Measurements from ENCODE around the gene MPO. TPM values are rescaled to one million over a fixed set of nuclear protein-coding genes. Genes with fewer than 3 reads are reported as not detected.

MPO gene
- total and polyA plus RNA-seq, 10 of the 15 experiments (the other 5 are each of a cell fraction or from before 2014, with no cell fraction given) = 0.06 to 0.49 (median 0.14) TPM

DNA sequence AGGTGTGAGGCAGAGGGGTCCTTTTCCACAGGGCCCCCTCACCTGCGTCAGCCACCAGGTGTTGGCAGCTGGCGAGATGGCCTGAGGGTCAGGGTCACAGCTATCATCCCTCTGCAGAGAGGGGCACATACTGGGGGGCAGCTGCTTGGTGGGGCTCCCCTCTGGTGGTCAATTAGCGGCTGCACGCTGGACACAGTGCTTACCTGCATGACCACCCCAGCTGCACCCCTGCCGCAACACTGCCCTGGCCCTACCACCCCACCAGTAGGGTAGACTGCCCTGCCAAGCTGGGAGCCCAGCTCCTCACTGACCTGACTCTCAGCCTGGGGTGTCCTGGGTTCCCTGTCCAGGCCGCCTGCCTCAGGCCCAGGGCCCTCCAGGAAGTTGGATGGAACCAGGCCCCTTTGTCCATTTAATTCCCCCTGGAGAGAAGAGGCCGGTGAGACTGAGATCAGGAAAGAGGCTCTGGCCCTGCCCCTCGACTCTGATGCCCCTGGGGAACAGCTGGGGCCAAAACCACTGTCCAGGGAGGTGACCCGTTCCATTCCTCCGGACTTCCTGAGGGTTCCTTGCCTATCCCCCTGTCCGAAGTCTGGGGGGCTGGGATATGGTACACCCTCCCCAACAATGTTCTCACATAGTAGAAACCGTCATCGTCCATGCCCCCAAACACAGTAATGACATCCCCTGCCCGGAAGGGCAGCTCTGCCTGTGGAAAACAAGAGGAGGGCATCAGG, 24.2 kb upstream of the MPO start (continued):
- TF ChIP-seq, protein P1, sequence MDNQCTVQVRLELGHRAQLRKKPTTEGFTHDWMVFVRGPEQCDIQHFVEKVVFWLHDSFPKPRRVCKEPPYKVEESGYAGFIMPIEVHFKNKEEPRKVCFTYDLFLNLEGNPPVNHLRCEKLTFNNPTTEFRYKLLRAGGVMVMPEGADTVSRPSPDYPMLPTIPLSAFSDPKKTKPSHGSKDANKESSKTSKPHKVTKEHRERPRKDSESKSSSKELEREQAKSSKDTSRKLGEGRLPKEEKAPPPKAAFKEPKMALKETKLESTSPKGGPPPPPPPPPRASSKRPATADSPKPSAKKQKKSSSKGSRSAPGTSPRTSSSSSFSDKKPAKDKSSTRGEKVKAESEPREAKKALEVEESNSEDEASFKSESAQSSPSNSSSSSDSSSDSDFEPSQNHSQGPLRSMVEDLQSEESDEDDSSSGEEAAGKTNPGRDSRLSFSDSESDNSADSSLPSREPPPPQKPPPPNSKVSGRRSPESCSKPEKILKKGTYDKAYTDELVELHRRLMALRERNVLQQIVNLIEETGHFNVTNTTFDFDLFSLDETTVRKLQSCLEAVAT (IDR thresholded peaks at IDR 0.05) = no peak
- TF ChIP-seq ZBED1 (IDR thresholded peaks at IDR 0.05; ENCODE audit: borderline replicate concordance) (no peak), SP1 (IDR thresholded peaks at IDR 0.05; ENCODE audit: low read depth, low read length) (no peak), POLR2A (IDR thresholded peaks at IDR 0.05; ENCODE audit: low read depth, low read length) (no peak), SMC3 (IDR thresholded peaks at IDR 0.05; ENCODE audit: borderline replicate concordance, low read length) (no peak), SREBF1 (IDR thresholded peaks at IDR 0.05; ENCODE audit: low read length) (no peak), ZNF274 (IDR thresholded peaks at IDR 0.05; ENCODE audit: insufficient read depth, insufficient read length) (no peak), HDAC6 (IDR thresholded peaks at IDR 0.05; ENCODE audit: unreplicated experiment) (no peak)
- TF ChIP-seq, protein P2, sequence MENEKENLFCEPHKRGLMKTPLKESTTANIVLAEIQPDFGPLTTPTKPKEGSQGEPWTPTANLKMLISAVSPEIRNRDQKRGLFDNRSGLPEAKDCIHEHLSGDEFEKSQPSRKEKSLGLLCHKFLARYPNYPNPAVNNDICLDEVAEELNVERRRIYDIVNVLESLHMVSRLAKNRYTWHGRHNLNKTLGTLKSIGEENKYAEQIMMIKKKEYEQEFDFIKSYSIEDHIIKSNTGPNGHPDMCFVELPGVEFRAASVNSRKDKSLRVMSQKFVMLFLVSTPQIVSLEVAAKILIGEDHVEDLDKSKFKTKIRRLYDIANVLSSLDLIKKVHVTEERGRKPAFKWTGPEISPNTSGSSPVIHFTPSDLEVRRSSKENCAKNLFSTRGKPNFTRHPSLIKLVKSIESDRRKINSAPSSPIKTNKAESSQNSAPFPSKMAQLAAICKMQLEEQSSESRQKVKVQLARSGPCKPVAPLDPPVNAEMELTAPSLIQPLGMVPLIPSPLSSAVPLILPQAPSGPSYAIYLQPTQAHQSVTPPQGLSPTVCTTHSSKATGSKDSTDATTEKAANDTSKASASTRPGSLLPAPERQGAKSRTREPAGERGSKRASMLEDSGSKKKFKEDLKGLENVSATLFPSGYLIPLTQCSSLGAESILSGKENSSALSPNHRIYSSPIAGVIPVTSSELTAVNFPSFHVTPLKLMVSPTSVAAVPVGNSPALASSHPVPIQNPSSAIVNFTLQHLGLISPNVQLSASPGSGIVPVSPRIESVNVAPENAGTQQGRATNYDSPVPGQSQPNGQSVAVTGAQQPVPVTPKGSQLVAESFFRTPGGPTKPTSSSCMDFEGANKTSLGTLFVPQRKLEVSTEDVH (IDR thresholded peaks at IDR 0.05; ENCODE audit: low read depth, partially characterized antibody) = no peak
- TF ChIP-seq, protein P3, sequence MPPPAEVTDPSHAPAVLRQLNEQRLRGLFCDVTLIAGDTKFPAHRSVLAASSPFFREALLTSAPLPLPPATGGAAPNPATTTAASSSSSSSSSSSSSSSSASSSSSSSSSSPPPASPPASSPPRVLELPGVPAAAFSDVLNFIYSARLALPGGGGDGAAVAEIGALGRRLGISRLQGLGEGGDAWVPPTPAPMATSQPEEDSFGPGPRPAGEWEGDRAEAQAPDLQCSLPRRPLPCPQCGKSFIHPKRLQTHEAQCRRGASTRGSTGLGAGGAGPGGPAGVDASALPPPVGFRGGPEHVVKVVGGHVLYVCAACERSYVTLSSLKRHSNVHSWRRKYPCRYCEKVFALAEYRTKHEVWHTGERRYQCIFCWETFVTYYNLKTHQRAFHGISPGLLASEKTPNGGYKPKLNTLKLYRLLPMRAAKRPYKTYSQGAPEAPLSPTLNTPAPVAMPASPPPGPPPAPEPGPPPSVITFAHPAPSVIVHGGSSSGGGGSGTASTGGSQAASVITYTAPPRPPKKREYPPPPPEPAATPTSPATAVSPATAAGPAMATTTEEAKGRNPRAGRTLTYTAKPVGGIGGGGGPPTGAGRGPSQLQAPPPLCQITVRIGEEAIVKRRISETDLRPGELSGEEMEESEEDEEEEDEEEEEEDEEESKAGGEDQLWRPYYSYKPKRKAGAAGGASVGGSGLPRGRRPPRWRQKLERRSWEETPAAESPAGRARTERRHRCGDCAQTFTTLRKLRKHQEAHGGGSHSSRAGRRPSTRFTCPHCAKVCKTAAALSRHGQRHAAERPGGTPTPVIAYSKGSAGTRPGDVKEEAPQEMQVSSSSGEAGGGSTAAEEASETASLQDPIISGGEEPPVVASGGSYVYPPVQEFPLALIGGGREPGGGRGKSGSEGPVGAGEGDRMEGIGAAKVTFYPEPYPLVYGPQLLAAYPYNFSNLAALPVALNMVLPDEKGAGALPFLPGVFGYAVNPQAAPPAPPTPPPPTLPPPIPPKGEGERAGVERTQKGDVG (CRISPR knock-in tag; IDR thresholded peaks at IDR 0.05) = no peak
- TF ChIP-seq, protein P4, sequence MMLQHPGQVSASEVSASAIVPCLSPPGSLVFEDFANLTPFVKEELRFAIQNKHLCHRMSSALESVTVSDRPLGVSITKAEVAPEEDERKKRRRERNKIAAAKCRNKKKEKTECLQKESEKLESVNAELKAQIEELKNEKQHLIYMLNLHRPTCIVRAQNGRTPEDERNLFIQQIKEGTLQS (IDR thresholded peaks at IDR 0.05; ENCODE audit: borderline replicate concordance, extremely low read depth, low read depth, low read length) = no peak

Measured in GM12878 (cell line).